GM18907 (cell line): ENCODE data around the gene PITHD1.
A peak's percentile ranks its signal among the peaks of the same experiment; 100 is the strongest.
"Not testable (repeated sequence)": the region's sequence is repeated elsewhere in the genome, so short reads cannot be mapped to it uniquely, and the experiment has no call there.

Experiments
- ATAC-seq: cut with Tn5 transposase; IDR thresholded peaks from one replicate; pipeline ENCODE4 v1.9.1; 2021; ENCODE audit warnings: mild to moderate bottlenecking, moderate library complexity; ENCODE audit not compliant: unreplicated experiment

PITHD1 gene

GRCh38 chr1:23797478-23798448, 19.5 kb downstream of the PITHD1 start:
- ATAC-seq: no peak

- ATAC-seq: no peak
Observed at GRCh38 chr1:23798662-23799142, 20.5 kb downstream of the PITHD1 start.

DNA sequence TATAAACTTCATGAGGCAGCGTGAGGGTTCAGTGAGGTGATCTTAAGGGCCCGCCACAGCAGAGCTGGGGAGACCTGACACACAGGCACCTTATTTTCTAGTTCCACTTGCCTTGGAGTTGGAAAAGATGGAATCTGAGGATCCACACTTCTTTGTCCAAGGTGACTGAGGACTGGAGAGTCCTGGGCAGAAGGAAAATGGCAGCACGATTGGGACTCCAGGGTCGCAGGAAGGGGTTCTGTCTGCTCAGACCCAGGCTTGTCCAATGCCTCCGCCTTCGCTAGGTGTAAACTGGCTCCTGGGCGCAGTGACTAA, 21.0 kb downstream of the PITHD1 start:
- no peak for ATAC-seq

GRCh38 chr1:23799570-23800399, 21.6 kb downstream of the PITHD1 start:
- ATAC-seq: peak; percentile 3

DNA sequence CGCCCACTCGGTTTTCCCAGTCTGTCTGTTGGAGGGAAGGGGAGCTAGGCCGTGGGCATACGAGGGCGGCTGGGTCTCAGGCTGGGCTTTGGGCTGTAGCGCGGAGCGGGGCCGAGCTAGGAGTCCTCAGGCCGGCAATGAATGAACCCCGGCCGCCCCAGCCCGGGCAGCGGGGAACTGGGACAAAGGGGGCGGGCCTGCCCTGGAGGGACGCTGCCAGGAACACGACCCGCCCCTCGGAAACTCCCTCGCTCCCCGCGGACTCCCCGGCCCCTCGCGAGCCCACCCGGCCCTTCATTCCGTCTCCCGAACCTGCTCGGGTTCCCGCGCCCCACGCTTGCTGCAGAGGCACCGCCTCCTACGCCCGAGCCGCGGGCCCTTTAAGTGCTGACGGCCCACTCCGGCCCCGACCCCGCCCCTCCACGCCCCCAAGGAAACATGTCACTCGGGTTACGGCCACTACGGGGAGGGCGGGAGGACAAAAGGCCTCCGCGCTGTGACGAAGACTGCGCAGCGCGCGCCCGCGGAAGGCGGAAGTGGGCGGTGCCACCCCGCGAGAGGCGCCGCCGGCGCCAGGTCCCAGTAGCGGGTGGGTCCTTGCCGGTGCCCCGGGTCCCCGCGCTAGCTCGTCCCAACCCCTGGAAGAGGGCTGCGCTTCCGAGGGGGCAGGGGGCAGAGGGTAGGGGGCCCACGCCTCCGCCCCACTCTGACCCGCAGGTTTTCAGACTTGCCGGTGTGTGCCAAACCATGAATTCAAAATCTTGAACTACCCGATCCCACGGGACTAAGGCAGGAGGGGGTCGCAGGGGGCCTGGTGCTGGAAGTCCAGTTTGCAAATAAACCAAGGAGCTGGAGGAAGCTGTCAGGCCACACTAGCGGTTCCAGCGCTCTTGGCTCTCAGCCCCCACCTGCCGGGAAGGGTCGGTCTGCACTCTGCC, 22.5 kb downstream of the PITHD1 start, which contains the start of gene GALE:
Gene GALE, minus strand, starts transcription at position 355 of the 938 bp plus-strand sequence. CDS start 1,747 bp downstream, outside the sequence.
- peak; percentile 75 for ATAC-seq

GRCh38 chr1:23801338-23801748, 23.1 kb downstream of the PITHD1 start:
- ATAC-seq: no peak

GRCh38 chr1:23801876-23802275, 23.7 kb downstream of the PITHD1 start:
- ATAC-seq: no peak

DNA sequence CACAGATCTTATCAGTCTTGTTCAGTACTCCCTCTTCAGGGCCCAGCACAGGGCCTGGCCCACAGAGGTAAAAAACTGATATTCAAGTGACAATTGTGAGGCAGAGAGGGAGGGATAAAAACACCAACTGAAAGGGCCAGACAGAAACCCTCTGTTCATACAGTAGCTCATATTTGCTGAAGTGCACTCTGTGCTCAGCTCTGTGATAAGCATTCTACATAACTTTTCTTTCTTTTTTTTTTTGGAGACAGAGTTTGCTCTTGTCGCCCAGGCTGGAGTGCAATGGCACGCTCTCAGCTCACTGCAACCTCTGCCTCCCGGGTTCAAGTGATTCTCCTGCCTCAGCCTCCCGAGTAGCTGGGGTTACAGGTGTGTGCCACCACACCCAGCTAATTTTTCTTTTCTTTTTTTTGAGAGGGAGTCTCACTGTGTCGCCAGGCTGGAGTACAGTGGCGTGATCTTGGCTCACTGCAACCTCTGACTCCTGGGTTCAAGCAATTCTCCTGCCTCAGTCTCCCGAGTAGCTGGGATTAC, 24.7 kb downstream of the PITHD1 start:
- not testable (repeated sequence) for ATAC-seq

DNA sequence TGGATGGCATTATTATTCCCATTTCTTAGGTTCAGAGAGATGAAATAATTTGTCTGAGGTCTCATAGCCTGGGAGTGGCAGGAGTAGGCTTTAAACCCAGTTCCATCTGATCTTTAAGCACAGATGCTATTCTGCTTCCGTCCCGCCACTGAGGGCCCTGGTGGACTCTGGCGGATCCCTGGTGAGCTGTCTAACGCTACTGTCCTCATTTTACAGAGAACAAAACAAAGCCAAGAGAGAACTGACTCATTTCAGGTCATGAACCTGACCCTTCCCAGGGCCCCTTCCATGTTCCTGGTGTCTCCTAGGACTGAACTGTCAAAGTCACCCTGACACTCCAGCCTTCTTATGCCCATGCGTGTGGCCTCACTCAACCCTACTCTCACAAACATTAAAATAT, 25.5 kb downstream of the PITHD1 start:
- ATAC-seq: no peak

- no peak for ATAC-seq
Observed at GRCh38 chr1:23804183-23804835, 26.1 kb downstream of the PITHD1 start.

DNA sequence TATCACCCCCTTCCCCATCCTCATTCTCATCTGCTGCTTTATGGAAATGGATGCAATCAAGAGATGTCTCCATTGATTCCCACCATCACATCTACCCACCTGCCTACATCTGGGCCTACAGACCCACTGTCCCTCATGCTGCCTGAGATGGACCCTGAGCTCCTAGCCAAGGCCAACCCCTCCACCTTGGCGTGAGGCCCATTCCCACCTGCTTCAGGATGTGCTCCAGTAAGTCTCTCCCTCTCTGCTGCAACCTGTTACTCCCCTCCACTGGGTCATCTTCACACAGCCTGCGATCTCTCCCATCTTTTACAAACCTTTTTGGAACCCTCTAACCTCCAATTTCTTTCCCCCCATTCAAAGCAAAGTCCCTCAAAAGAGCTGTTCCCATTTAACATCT, 26.8 kb downstream of the PITHD1 start:
- no peak for ATAC-seq

- no peak for ATAC-seq
Observed at GRCh38 chr1:23806280-23806679, 28.1 kb downstream of the PITHD1 start.

DNA sequence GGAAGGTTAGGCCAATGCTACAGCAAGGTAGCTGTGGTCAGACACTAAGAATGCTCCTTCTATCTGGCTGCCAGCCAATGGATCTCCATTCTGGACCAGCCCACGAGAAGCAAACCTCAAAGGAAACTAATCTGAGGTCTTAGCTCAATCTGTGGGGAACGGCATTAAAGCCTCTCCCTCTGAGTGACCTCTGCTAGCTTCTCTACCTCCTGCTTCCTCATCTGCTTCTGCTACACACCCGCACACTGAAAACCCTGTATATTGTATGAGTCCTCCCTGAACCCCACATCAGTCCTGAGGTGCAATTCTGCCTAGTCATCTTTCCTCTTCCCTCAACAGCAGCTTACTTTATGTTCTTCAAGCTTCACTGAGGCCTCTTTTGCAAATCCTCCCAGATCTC, 29.2 kb downstream of the PITHD1 start:
- ATAC-seq: no peak

GRCh38 chr1:23809751-23810171, 31.5 kb downstream of the PITHD1 start:
- no peak for ATAC-seq

GRCh38 chr1:23810818-23811540, 32.8 kb downstream of the PITHD1 start:
- ATAC-seq: peak; percentile 63

DNA sequence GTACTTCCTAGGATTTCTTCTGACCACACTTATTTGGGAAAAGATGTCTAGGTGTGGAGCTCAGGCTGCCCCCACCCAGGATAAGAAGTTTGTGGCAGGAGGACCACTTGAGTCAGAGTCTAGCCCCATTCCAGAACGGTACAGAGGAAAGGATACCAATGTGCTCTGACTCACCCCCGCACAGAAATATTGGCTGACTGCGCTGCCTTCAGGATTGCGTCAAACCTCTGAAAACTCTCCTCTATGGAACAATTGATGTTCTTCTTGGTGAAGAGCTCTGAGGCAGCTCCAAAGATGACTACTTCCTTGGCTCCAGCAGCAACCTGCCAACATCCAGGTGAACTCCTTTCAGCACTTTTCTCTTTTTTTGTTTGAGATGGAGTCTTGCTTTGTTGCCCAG, 35.8 kb downstream of the PITHD1 start:
- no peak for ATAC-seq

DNA sequence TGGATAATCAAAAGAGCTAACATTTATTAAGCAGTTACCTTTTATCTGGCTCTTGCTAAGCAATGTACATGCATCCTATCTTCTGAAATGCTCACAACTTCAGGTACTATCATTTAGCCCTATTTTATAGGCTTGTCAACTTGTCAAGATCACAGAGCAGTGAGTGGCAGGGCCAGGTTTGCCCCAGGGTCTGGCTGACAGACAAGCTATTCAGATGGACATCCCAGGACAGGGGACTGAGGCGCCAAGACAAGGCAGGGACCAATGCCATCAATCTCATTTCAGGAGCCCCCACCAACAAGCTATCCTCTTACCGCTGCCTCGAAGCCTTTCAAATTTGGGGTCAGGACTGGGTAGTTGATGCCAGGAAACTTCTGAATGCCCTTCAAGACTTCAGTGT, 38.1 kb downstream of the PITHD1 start:
- no peak for ATAC-seq

DNA sequence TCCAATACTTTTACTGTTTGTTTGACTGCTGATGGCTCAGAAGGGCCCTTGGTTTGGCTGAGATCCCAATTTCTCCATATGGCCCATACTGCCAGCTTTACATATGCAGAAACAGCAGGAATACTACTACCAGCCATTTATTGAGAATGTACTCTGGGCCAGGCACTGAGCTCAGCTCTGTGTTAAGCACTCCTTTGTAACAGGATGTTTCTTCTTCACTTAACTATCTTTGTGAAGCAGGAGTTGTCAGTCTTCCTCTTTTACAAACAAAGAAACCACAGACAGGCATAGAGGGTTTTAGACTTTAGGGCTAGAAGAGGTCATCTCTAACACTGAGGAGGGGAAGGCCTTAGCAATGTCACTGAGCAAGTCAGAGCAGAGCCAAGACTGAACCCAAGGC, 38.7 kb downstream of the PITHD1 start:
- peak; percentile 28 for ATAC-seq

DNA sequence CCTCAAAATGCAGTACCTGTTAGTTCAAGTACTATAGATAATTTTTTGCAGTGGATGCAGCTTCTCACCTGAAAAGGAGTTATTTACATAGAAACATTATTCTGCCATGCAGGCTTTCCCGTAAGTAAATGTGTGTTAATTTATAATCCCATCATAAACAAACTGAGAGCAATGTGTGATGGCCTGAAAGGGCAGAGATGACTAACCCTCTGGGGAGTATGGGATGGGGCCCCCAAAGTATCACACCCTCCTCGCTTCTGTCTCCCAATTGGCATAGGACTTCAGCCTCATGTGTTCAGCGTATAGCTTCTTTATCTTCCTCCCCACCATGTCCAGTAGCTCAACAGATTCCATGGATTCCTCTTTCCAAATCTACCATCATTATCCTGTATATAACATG, 39.4 kb downstream of the PITHD1 start:
- ATAC-seq: peak; percentile 52
